Neural progenitor cell (in vitro differentiated cells): Measurements from ENCODE around the gene COLEC12. TPM values are rescaled to one million over a fixed set of nuclear protein-coding genes. Genes with fewer than 3 reads are reported as not detected.

Experiments used
- DNase-seq: peaks from one replicate; pipeline ENCODE4 v3.0.0-alpha.2; 2016; ENCODE audit warnings: low spot score
- H2AFZ ChIP-seq: fragments of 200-600 bp; sonication (generic); replicated peaks from 2 replicates; pipeline ENCODE4 v1.6.1; 2016; ENCODE audit warnings: antibody characterized with exemption
- H3F3A ChIP-seq: fragments of 200-600 bp; sonication (generic); 2 replicates; pipeline ENCODE4 v1.6.1; 2016; ENCODE audit warnings: antibody characterized with exemption, low read depth
- H3K27ac ChIP-seq: fragments of 200-600 bp; sonication (generic); 2 replicates; pipeline ENCODE4 v1.5.1; 2016; ENCODE audit warnings: mild to moderate bottlenecking
- H3K27me3 ChIP-seq: fragments of 200-600 bp; sonication (generic); 2 replicates; pipeline ENCODE4 v1.6.1; 2016; ENCODE audit warnings: mild to moderate bottlenecking, moderate library complexity
- H3K36me3 ChIP-seq: fragments of 200-600 bp; sonication (generic); 2 replicates; pipeline ENCODE4 v1.5.1; 2016
- H3K4me1 ChIP-seq: fragments of 200-600 bp; sonication (generic); 2 replicates; pipeline ENCODE4 v1.6.1; 2016; ENCODE audit warnings: mixed run types
- H3K4me2 ChIP-seq: fragments of 200-600 bp; sonication (generic); 2 replicates; pipeline ENCODE4 v1.6.1; 2016
- H3K4me3 ChIP-seq: fragments of 200-600 bp; sonication (generic); 2 replicates; pipeline ENCODE4 v1.5.1; 2016
- H3K79me2 ChIP-seq: fragments of 200-600 bp; sonication (generic); 2 replicates; pipeline ENCODE4 v1.6.1; 2016; ENCODE audit warnings: low read depth
- H3K9ac ChIP-seq: fragments of 200-600 bp; sonication (generic); 2 replicates; pipeline ENCODE4 v1.6.1; 2016
- H3K9me3 ChIP-seq: fragments of 200-600 bp; sonication (generic); 2 replicates; pipeline ENCODE4 v1.5.1; 2016; ENCODE audit warnings: low read depth
- H4K20me1 ChIP-seq: fragments of 200-600 bp; sonication (generic); 2 replicates; pipeline ENCODE4 v1.6.1; 2016; ENCODE audit warnings: low read depth
- H3K27ac Mint-ChIP-seq: 3 replicates; pipeline ENCODE4 v1.8.0; 2021; ENCODE audit warnings: mixed read lengths
- H3K27me3 Mint-ChIP-seq: 2 replicates; pipeline ENCODE4 v1.8.0; 2022; ENCODE audit warnings: low read depth, mild to moderate bottlenecking, inconsistent platforms, moderate library complexity, mixed read lengths; ENCODE audit not compliant: insufficient read depth
- H3K36me3 Mint-ChIP-seq: 3 replicates; pipeline ENCODE4 v1.8.0; 2021; ENCODE audit warnings: mixed read lengths
- H3K4me1 Mint-ChIP-seq: 3 replicates; pipeline ENCODE4 v1.8.0; 2021; ENCODE audit warnings: mixed read lengths
- H3K4me3 Mint-ChIP-seq: 3 replicates; pipeline ENCODE4 v1.8.0; 2021; ENCODE audit warnings: mild to moderate bottlenecking, moderate library complexity, mixed read lengths
- H3K9me3 Mint-ChIP-seq: 3 replicates; pipeline ENCODE4 v1.8.0; 2020; ENCODE audit warnings: mixed read lengths
- CTCF ChIP-seq: fragments of 200-600 bp; sonication (generic); IDR thresholded peaks from 2 replicates; pipeline ENCODE4 v1.5.1; 2017; ENCODE audit warnings: antibody characterized with exemption, mild to moderate bottlenecking
- EZH2 ChIP-seq: fragments of 200-600 bp; sonication (generic); IDR thresholded peaks from 2 replicates; pipeline ENCODE4 v1.6.1; 2017; ENCODE audit warnings: antibody characterized with exemption, mild to moderate bottlenecking, moderate library complexity
- EZH2phosphoT487 ChIP-seq: fragments of 200-600 bp; sonication (generic); IDR thresholded peaks from 2 replicates; pipeline ENCODE4 v1.6.1; 2017; ENCODE audit warnings: antibody characterized with exemption
- total RNA-seq: library from RNA; depleted of rRNA; stranded (reverse); fragments of >200 nt; gene quantifications from 2 replicates; pipeline ENCODE4 v1.2.3, GENCODE V29; 2015; ENCODE audit warnings: low replicate concordance

COLEC12 gene
- total RNA-seq, 1 donor from 2014 or later: 2.0 TPM

DNA sequence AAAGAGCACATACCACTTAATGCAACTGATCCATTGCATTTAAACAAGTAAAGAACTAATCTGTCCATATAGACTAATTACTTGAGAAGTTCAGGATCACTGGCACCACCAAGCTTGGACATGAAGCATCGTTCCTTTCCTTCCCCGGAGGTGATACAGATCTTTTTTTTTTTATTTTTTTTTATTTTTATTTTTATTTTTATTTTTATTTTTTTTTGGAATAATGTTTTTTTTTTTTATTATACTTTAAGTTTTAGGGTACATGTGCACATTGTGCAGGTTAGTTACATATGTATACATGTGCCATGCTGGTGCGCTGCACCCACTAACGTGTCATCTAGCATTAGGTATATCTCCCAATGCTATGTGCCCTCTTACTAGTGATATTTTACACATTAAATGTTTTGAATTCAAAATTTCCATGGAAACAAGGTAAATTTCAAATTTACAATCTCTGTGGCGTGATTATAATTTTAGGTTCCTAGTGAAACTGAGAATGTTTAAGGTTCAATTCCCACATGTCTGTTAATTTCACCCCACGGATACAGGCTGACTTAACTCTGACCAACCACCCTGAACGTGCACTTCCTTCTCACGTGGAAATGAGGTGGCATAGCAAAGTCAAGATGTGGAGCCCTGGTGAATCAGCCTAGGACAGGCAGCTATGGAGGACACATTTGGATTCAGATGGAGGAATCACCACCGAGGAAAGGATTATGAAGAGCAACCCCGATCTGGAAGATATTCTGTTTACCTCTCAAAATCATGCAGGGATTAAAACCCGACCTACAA lies 131.1 kb downstream of the COLEC12 start:
- Mint-ChIP-seq H3K4me3 (no peak overlapping the region), H3K27me3 (no peaks in the 10 kb centered on the region), H3K27ac (no peak overlapping the region), H3K9me3 (no peaks in the 10 kb centered on the region), H3K36me3 (peaks cover 6% of the 10 kb centered on the region), H3K4me1 (peaks cover 24% of the 10 kb centered on the region)
- Histone ChIP-seq H3K9ac (no peak overlapping the region), H3K27me3 (no peaks in the 10 kb centered on the region), H4K20me1 (no peaks in the 10 kb centered on the region), H3K4me3 (no peak overlapping the region), H3K4me1 (peaks cover 7% of the 10 kb centered on the region), H3F3A (peaks cover 3% of the 10 kb centered on the region), H3K4me2 (no peak overlapping the region), H3K79me2 (no peaks in the 10 kb centered on the region), H3K27ac (no peak overlapping the region), H3K9me3 (no peaks in the 10 kb centered on the region), H3K36me3 (no peaks in the 10 kb centered on the region), H2AFZ (no peak overlapping the region)
- no peak for DNase-seq
- TF ChIP-seq CTCF: no peak
- no peak for TF ChIP-seq EZH2phosphoT487
- no peak for TF ChIP-seq EZH2

DNA sequence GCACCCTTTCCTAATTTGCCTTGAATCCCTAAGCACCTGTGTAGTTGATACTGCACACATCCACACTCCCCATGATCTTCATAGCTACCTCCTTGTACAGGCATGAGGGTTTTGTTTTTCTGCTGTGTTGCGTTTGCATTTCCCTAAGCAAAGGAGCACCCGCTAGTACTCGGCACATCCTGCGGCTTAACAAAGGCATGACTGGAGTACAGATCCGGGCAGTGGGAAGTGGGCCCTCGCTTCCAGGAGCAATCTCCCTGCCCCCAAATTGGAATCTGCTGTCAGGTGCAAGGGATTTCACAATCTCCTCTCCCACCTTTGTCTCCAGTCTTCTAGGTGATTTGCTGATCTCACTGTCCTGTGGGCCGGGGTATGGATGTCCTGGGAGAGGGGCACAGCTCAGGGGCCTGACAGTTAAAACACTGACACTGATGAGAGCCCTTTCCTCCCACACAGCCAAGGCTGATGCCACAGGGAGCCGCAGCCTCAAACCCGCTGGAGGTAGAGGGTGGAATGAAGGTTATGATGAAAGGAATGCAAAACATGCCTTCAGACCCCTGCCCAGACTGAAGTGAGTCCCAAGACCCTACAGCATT lies 133.9 kb downstream of the COLEC12 start:
- no peak overlapping the region for H3K9ac ChIP-seq
- no peaks in the 10 kb centered on the region for H3K27me3 ChIP-seq
- no peaks in the 10 kb centered on the region for H3K9me3 ChIP-seq
- H3K4me2 ChIP-seq: no peak overlapping the region
- H2AFZ ChIP-seq: peak overlapping the region; percentile 85
- H3K36me3 ChIP-seq: no peaks in the 10 kb centered on the region
- peaks cover 3% of the 10 kb centered on the region for H3F3A ChIP-seq
- H3K36me3 Mint-ChIP-seq: no peaks in the 10 kb centered on the region
- peaks cover 45% of the 10 kb centered on the region for H3K4me1 Mint-ChIP-seq
- H3K27me3 Mint-ChIP-seq: no peaks in the 10 kb centered on the region
- DNase-seq: peak; percentile 34
- H3K4me3 Mint-ChIP-seq: no peak overlapping the region
- no peak overlapping the region for H3K27ac ChIP-seq
- H3K4me3 ChIP-seq: no peak overlapping the region
- no peak overlapping the region for H3K27ac Mint-ChIP-seq
- H3K4me1 ChIP-seq: peaks cover 18% of the 10 kb centered on the region
- no peaks in the 10 kb centered on the region for H4K20me1 ChIP-seq
- H3K9me3 Mint-ChIP-seq: no peaks in the 10 kb centered on the region
- H3K79me2 ChIP-seq: no peaks in the 10 kb centered on the region
- TF ChIP-seq EZH2 (no peak), CTCF (no peak), EZH2phosphoT487 (no peak)

GRCh38 chr18:365651-366050 lies 134.8 kb downstream of the COLEC12 start:
- Histone ChIP-seq H3K4me1 (peaks cover 18% of the 10 kb centered on the region), H3K9ac (no peak overlapping the region), H4K20me1 (no peaks in the 10 kb centered on the region), H3F3A (peaks cover 3% of the 10 kb centered on the region), H3K27ac (no peak overlapping the region), H3K4me3 (no peak overlapping the region), H3K9me3 (no peaks in the 10 kb centered on the region), H2AFZ (no peak overlapping the region), H3K79me2 (no peaks in the 10 kb centered on the region), H3K36me3 (no peaks in the 10 kb centered on the region), H3K4me2 (no peak overlapping the region), H3K27me3 (no peaks in the 10 kb centered on the region)
- H3K27me3 Mint-ChIP-seq: no peaks in the 10 kb centered on the region
- H3K9me3 Mint-ChIP-seq: no peaks in the 10 kb centered on the region
- H3K4me1 Mint-ChIP-seq: peaks cover 53% of the 10 kb centered on the region
- no peak for TF ChIP-seq EZH2phosphoT487
- TF ChIP-seq CTCF: no peak
- no peak for TF ChIP-seq EZH2
- DNase-seq: no peak
- H3K27ac Mint-ChIP-seq: no peak overlapping the region
- H3K36me3 Mint-ChIP-seq: peaks cover 6% of the 10 kb centered on the region
- H3K4me3 Mint-ChIP-seq: no peak overlapping the region
